Mucosa of descending colon (tissue), 3 donors: ENCODE measurements around the gene CDKN2B-AS1. TPM values are rescaled to one million over a fixed set of nuclear protein-coding genes. Genes with fewer than 3 reads are reported as not detected.

ENCODE experiments used
- ATAC-seq: fragments of 200-7000 bp; cut with Tn5 transposase; one replicate; pipeline ENCODE4 v1.9.1; 2020; ENCODE audit warnings: mild to moderate bottlenecking, moderate library complexity
- DNase-seq, 3 donors: peaks; one replicate each; pipeline ENCODE4 v3.0.0-alpha.2; 2020
- H3K36me3 ChIP-seq: fragments of 200-600 bp; one replicate; pipeline ENCODE4 v1.8.0; 2021; ENCODE audit warnings: low read depth, mild to moderate bottlenecking
- H3K4me1 ChIP-seq: fragments of 200-600 bp; one replicate; pipeline ENCODE4 v1.8.0; 2021; ENCODE audit warnings: low read depth, mild to moderate bottlenecking
- H3K4me3 ChIP-seq: fragments of 200-600 bp; one replicate; pipeline ENCODE4 v1.8.0; 2021; ENCODE audit warnings: mild to moderate bottlenecking
- H3K9me3 ChIP-seq: fragments of 200-600 bp; one replicate; pipeline ENCODE4 v1.8.0; 2021; ENCODE audit warnings: mild to moderate bottlenecking
- CTCF ChIP-seq: fragments of 200-600 bp; IDR thresholded peaks from one replicate; pipeline ENCODE4 v1.8.0; 2022; ENCODE audit warnings: antibody characterized with exemption, mild to moderate bottlenecking
- intact Hi-C, 2 donors: fragments of 100-400 bp; cut with DNase I in 1 of 2; cut with micrococcal nuclease in 1 of 2; formaldehyde crosslinking; loops; one replicate each; pipeline versions ENCODE4 v1.11.0 to v1.11.1; 2022; cut with DNase I, micrococcal nuclease
- total RNA-seq, 3 donors: library from RNA; stranded (reverse); fragmentation: NEBNext Ultra II Directional in 2 of 3; extraction: Animal tissue kit (Norgen Biotek cat#: 25700) in 2 of 3; gene quantifications; one replicate each; pipeline versions ENCODE4 v1.2.1 to v1.2.4, GENCODE V29; 2021 to 2023
- donor health status: DM: no; HTN: no; CAD: no; lungs with moderate emphysema.
- donor health status: DM: no; HTN: no; CAD: no.
- donor health status: DM: no; HTN: yes; CAD: no.

The CDKN2B-AS1 gene
- total RNA-seq, 3 donors from 2014 or later: 48.3 to 134 (median 78.7) TPM

- Histone ChIP-seq H3K9me3 (no peaks in the 10 kb centered on the region), H3K36me3 (no peaks in the 10 kb centered on the region), H3K4me3 (no peak overlapping the region), H3K4me1 (no peaks in the 10 kb centered on the region)
- intact Hi-C loops: no loop called here
- TF ChIP-seq CTCF: no peak
- DNase-seq (no peak), ATAC-seq (no peak)
Measured at GRCh38 chr9:22060831-22061383, 66.3 kb downstream of the CDKN2B-AS1 start.

- no peaks in the 10 kb centered on the region for H3K9me3 ChIP-seq
- H3K4me1 ChIP-seq: no peaks in the 10 kb centered on the region
- DNase-seq: no peak
- intact Hi-C loops: no loop called here
- no peak for TF ChIP-seq CTCF
- no peak for ATAC-seq
- no peaks in the 10 kb centered on the region for H3K36me3 ChIP-seq
- no peak overlapping the region for H3K4me3 ChIP-seq
Measured at GRCh38 chr9:22064957-22065356, 70.4 kb downstream of the CDKN2B-AS1 start.

- ATAC-seq: no peak
- TF ChIP-seq CTCF: no peak
- intact Hi-C loops: no loop called here
Measured at GRCh38 chr9:22065431-22066200, 71.0 kb downstream of the CDKN2B-AS1 start.

GRCh38 chr9:22067196-22067595 lies 72.6 kb downstream of the CDKN2B-AS1 start:
- no peaks in the 10 kb centered on the region for H3K4me1 ChIP-seq
- no peak for TF ChIP-seq CTCF
- no peak for ATAC-seq
- intact Hi-C loops: no loop called here
- no peak overlapping the region for H3K4me3 ChIP-seq
- H3K36me3 ChIP-seq: no peaks in the 10 kb centered on the region
- H3K9me3 ChIP-seq: no peaks in the 10 kb centered on the region
- DNase-seq: no peak

More at GRCh38 chr9:22065431-22066200, 71.0 kb downstream of the CDKN2B-AS1 start:
- Histone ChIP-seq H3K4me3 (no peak overlapping the region), H3K9me3 (no peaks in the 10 kb centered on the region), H3K36me3 (no peaks in the 10 kb centered on the region), H3K4me1 (no peaks in the 10 kb centered on the region)
- DNase-seq: no peak

GRCh38 chr9:22068369-22068768 lies 73.8 kb downstream of the CDKN2B-AS1 start:
- Histone ChIP-seq H3K4me1 (no peaks in the 10 kb centered on the region), H3K36me3 (no peaks in the 10 kb centered on the region), H3K9me3 (no peaks in the 10 kb centered on the region), H3K4me3 (no peak overlapping the region)
- DNase-seq: no peak
- TF ChIP-seq CTCF: no peak
- intact Hi-C loops: no loop called here
- no peak for ATAC-seq
